ENCODE results near the gene RNF212B.

Gene RNF212B

GRCh38 chr14:23297611-23298277 is 60.0 kb downstream of the RNF212B start:
- no peak for DNase-seq

GRCh38 chr14:23299211-23299957 is 61.6 kb downstream of the RNF212B start:
- peak; percentile 63 for DNase-seq

GRCh38 chr14:23299986-23300686 is 62.4 kb downstream of the RNF212B start:
- DNase-seq, result no peak

- DNase-seq, result peak; percentile 36
Measured at GRCh38 chr14:23300687-23301223, 63.0 kb downstream of the RNF212B start.

GRCh38 chr14:23301288-23301968 is 63.7 kb downstream of the RNF212B start:
- DNase-seq, result peak; percentile 98

- DNase-seq, result no peak
Measured at GRCh38 chr14:23301969-23302289, 64.2 kb downstream of the RNF212B start.

- DNase-seq, result peak; percentile 51
Measured at GRCh38 chr14:23302290-23303225, 64.8 kb downstream of the RNF212B start, which contains the start of gene PPP1R3E. TSS of gene PPP1R3E (minus strand) at chr14:23302859. CDS start at chr14:23302576, 283 bp downstream.

GRCh38 chr14:23306412-23307145 is 68.8 kb downstream of the RNF212B start, which contains the start of gene BCL2L2:
TSS of gene BCL2L2 (plus strand) at chr14:23306833. CDS start at chr14:23307768, 935 bp downstream.
- DNase-seq, result peak; percentile 72

- no peak for DNase-seq
Measured at GRCh38 chr14:23307146-23307530, 69.4 kb downstream of the RNF212B start.

- DNase-seq, result no peak
Measured at GRCh38 chr14:23307687-23308644, 70.2 kb downstream of the RNF212B start.

- no peak for DNase-seq
Measured at GRCh38 chr14:23308721-23309445, 71.1 kb downstream of the RNF212B start.

- DNase-seq, result no peak
Measured at GRCh38 chr14:23310546-23310945, 72.8 kb downstream of the RNF212B start.

GRCh38 chr14:23316300-23316699 is 78.6 kb downstream of the RNF212B start:
- no peak for DNase-seq

- no peak for DNase-seq
Measured at GRCh38 chr14:23319746-23320583, 82.2 kb downstream of the RNF212B start.

GRCh38 chr14:23320584-23321571 is 83.1 kb downstream of the RNF212B start, which contains the start of gene PABPN1:
TSS of gene PABPN1 (plus strand) at chr14:23321457. CDS start at chr14:23321470, 13 bp downstream.
- DNase-seq, result peak; percentile 100

Measured in NCI-H1694 treated with DMSO at 0.1 percent for 48 hours (cell line).